Suprapubic skin (tissue), 4 donors: Measurements from ENCODE around the gene GABBR1. TPM values are rescaled to one million over a fixed set of nuclear protein-coding genes. Genes with fewer than 3 reads are reported as not detected.

Experiments used
- DNase-seq, 2 donors: peaks; one replicate each; pipeline ENCODE4 v3.0.0-alpha.2; 2019; ENCODE audit warnings: low spot score in 2 of 2
- H3K27ac ChIP-seq: fragments of 200-600 bp; sonication (generic); one replicate; pipeline ENCODE4 v1.5.1; 2019
- H3K27me3 ChIP-seq: fragments of 200-600 bp; sonication (generic); one replicate; pipeline ENCODE4 v1.5.1; 2019
- H3K36me3 ChIP-seq: fragments of 200-600 bp; sonication (generic); one replicate; pipeline ENCODE4 v1.5.1; 2019
- H3K4me1 ChIP-seq: fragments of 200-600 bp; sonication (generic); one replicate; pipeline ENCODE4 v1.5.1; 2019
- H3K4me3 ChIP-seq: fragments of 200-600 bp; sonication (generic); one replicate; pipeline ENCODE4 v1.5.1; 2019; ENCODE audit warnings: mild to moderate bottlenecking
- H3K9me3 ChIP-seq: fragments of 200-600 bp; sonication (generic); one replicate; pipeline ENCODE4 v1.5.1; 2019
- CTCF ChIP-seq, 2 donors: fragments of 200-600 bp in 1 of 2; fragments of 450-650 bp in 1 of 2; sonication (generic) in 1 of 2; IDR thresholded peaks; one replicate each; pipeline ENCODE4 v1.5.1; 2016 to 2019; ENCODE audit warnings: antibody characterized with exemption in 2 of 2, mild to moderate bottlenecking in 1 of 2, moderate library complexity in 1 of 2
- EP300 ChIP-seq: sonication (generic); formaldehyde crosslinking; IDR thresholded peaks from one replicate; pipeline ENCODE4 v1.6.1; 2017; ENCODE audit warnings: antibody characterized with exemption
- POLR2A ChIP-seq, 2 donors: fragments of 450-650 bp; IDR thresholded peaks; one replicate each; pipeline ENCODE4 v1.6.1; 2017; ENCODE audit warnings: antibody characterized with exemption in 2 of 2, mild to moderate bottlenecking in 2 of 2, moderate library complexity in 2 of 2
- POLR2AphosphoS5 ChIP-seq, 3 donors: sonication (generic); formaldehyde crosslinking; IDR thresholded peaks; one replicate each; pipeline ENCODE4 v1.6.1; 2017; ENCODE audit warnings: antibody characterized with exemption in 3 of 3
- WGBS: methylation state at CpG from one replicate; pipeline ENCODE4 v1.1.5; 2018; 5-methylcytosine and 5-hydroxymethylcytosine counted together
- total RNA-seq, 4 donors: library from RNA; depleted of rRNA; stranded (reverse); fragments of >200 nt; gene quantifications; one replicate each; pipeline ENCODE4 v1.1.0, GENCODE V29; 2016

The GABBR1 gene
- total RNA-seq, 4 donors from 2014 or later: 16.4 to 78.1 (median 31.1) TPM

- no peaks in the 10 kb centered on the region for H3K9me3 ChIP-seq
- H3K27ac ChIP-seq: no peak overlapping the region
- TF ChIP-seq CTCF (IDR thresholded peaks at IDR 0.05): no peak
- TF ChIP-seq POLR2A (IDR thresholded peaks at IDR 0.05): no peak
- no peak for TF ChIP-seq POLR2AphosphoS5 (IDR thresholded peaks at IDR 0.05)
- TF ChIP-seq EP300: no peak
- H3K4me1 ChIP-seq: peaks cover 31% of the 10 kb centered on the region
- peak overlapping the region; percentile 61 for H3K4me3 ChIP-seq
- DNase-seq: peak in 1 of 2 donors; percentile 65
- no peaks in the 10 kb centered on the region for H3K27me3 ChIP-seq
- 52% methylated on average over 8 of the region's 31 CpGs for WGBS
- peaks cover 21% of the 10 kb centered on the region for H3K36me3 ChIP-seq
These were observed 5.8 kb downstream of the GABBR1 start for GRCh38 chr6:29626948-29627754.

- Histone ChIP-seq H3K4me3 (no peak overlapping the region), H3K27me3 (no peaks in the 10 kb centered on the region), H3K4me1 (peaks cover 24% of the 10 kb centered on the region), H3K9me3 (no peaks in the 10 kb centered on the region), H3K36me3 (peaks cover 38% of the 10 kb centered on the region), H3K27ac (no peak overlapping the region)
- WGBS: 72% methylated on average over 7 of the region's 7 CpGs
- TF ChIP-seq POLR2A (IDR thresholded peaks at IDR 0.05) (no peak), POLR2AphosphoS5 (IDR thresholded peaks at IDR 0.05) (no peak), EP300 (no peak), CTCF (IDR thresholded peaks at IDR 0.05) (no peak)
- DNase-seq: no peak
These were observed 7.5 kb downstream of the GABBR1 start for GRCh38 chr6:29625337-29625930.

GRCh38 chr6:29624520-29624961, 8.4 kb downstream of the GABBR1 start:
- no peak for DNase-seq
- Histone ChIP-seq H3K9me3 (no peaks in the 10 kb centered on the region), H3K4me1 (peaks cover 23% of the 10 kb centered on the region), H3K27ac (no peak overlapping the region), H3K27me3 (no peaks in the 10 kb centered on the region), H3K36me3 (peaks cover 42% of the 10 kb centered on the region), H3K4me3 (no peak overlapping the region)
- 93% methylated on average over 3 of the region's 3 CpGs for WGBS
- TF ChIP-seq POLR2AphosphoS5 (IDR thresholded peaks at IDR 0.05) (no peak), POLR2A (IDR thresholded peaks at IDR 0.05) (no peak), EP300 (no peak), CTCF (IDR thresholded peaks at IDR 0.05) (no peak)

- 79% methylated on average over 4 of the region's 4 CpGs for WGBS
- TF ChIP-seq POLR2A (IDR thresholded peaks at IDR 0.05) (no peak), EP300 (no peak), CTCF (IDR thresholded peaks at IDR 0.05) (no peak), POLR2AphosphoS5 (IDR thresholded peaks at IDR 0.05) (no peak)
- no peaks in the 10 kb centered on the region for H3K27me3 ChIP-seq
- no peak for DNase-seq
- no peak overlapping the region for H3K27ac ChIP-seq
- H3K4me1 ChIP-seq: no peaks in the 10 kb centered on the region
- no peaks in the 10 kb centered on the region for H3K9me3 ChIP-seq
- H3K4me3 ChIP-seq: no peak overlapping the region
- H3K36me3 ChIP-seq: peaks cover 62% of the 10 kb centered on the region
These were observed 12.4 kb downstream of the GABBR1 start for GRCh38 chr6:29620630-29621029.

- no peak overlapping the region for H3K27ac ChIP-seq
- no peaks in the 10 kb centered on the region for H3K27me3 ChIP-seq
- peaks cover 62% of the 10 kb centered on the region for H3K36me3 ChIP-seq
- 67% methylated on average over 1 of the region's 1 CpG for WGBS
- no peak for DNase-seq
- no peaks in the 10 kb centered on the region for H3K4me1 ChIP-seq
- no peak for TF ChIP-seq CTCF (IDR thresholded peaks at IDR 0.05)
- no peak for TF ChIP-seq EP300
- TF ChIP-seq POLR2AphosphoS5 (IDR thresholded peaks at IDR 0.05): no peak
- TF ChIP-seq POLR2A (IDR thresholded peaks at IDR 0.05): no peak
- no peaks in the 10 kb centered on the region for H3K9me3 ChIP-seq
- H3K4me3 ChIP-seq: no peak overlapping the region
These were observed 13.3 kb downstream of the GABBR1 start for GRCh38 chr6:29619578-29620160.
